ENCODE results near the gene PRKD1.

DNA sequence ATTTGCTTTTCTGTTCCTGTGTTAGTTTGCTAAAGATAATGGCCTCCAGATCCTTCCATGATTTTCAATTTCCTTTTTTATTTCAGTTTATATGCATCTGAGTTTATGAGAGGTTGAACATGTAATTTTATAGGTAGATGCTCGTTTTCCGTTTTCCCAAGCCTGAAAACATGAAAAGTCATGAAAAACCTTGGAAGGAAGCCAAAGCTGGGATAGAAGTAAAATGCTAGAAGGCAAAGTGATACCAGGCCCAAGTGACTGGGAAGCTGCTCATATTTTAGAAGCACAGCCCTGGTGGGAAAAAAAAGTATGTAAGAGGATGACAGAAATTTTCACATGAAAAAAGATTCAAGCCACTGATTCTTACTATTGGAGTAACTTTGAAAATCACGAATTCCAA lies 290.8 kb downstream of the PRKD1 start:
- TF ChIP-seq CTCF (IDR thresholded peaks at IDR 0.05), result no peak
- TF ChIP-seq EP300 (IDR thresholded peaks at IDR 0.05; ENCODE audit: low read depth), result no peak
- TF ChIP-seq POLR2AphosphoS5 (IDR thresholded peaks at IDR 0.05), result no peak
- no peak for TF ChIP-seq POLR2A (IDR thresholded peaks at IDR 0.05)
